HG03558 (cell line): ENCODE data around the gene CACNA1E.

Source experiments
- ATAC-seq: cut with Tn5 transposase; IDR thresholded peaks from one replicate; pipeline ENCODE4 v1.9.1; 2021; ENCODE audit warnings: moderate number of reproducible peaks; ENCODE audit not compliant: unreplicated experiment; ENCODE audit errors: extremely low read depth

The CACNA1E gene

DNA sequence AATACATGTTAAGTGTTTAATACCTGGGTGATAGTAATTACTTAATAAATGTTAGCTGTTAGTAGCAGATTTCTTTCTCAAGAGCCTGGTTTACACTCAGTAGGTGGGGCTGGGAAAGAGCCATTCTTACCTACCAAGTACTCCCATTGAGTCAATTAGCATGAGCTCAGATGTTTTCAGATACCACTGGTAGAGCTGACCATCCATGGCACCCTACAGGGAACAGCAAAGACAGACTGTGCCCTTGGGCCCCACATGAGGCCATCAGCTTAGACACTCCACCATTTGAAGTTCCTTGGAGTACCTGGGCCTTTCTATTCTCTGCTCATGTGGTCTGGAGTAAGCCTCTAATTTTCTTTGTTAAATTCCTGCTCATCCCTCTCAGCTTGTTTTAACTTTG is 179.3 kb downstream of the CACNA1E start:
- no peak for ATAC-seq

DNA sequence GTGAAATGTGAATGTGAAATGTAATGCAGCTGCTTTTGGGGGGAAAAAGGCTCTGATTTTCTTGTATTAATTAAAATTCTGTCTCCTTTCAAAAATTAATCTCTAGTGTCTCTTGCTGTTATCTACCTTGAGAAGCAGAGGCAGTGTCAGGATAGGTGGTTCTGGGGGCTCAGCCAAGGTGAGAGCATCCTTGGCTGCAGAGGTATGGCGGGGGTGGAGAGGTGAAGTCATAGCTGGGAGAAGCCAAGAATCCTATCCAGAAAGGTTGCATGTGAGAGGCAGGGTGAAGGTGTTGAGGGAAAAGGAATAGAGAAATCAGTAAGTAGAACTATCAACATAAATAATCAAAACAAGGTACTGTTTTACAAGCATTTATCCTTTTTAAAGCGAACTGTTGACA is 181.2 kb downstream of the CACNA1E start:
- ATAC-seq, result no peak

DNA sequence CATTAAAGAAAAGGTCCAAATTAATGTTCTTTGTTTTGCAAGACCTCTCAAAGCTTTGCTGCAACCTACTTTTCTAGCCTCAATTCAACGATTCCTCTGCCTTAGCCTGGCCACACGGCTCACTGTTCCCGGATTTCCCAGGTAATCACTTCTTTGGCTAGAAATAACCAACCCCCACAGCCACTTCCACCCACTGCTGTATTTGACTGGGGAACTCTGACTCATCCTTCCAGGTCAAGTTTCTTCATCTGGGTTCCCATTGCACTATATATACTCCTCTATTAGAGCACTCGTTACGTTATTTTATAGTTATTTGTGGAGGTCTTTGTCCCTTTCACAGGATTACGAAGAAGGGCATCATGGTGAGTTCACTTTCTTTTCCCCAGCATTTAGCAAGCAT is 185.9 kb downstream of the CACNA1E start:
- ATAC-seq, result no peak

DNA sequence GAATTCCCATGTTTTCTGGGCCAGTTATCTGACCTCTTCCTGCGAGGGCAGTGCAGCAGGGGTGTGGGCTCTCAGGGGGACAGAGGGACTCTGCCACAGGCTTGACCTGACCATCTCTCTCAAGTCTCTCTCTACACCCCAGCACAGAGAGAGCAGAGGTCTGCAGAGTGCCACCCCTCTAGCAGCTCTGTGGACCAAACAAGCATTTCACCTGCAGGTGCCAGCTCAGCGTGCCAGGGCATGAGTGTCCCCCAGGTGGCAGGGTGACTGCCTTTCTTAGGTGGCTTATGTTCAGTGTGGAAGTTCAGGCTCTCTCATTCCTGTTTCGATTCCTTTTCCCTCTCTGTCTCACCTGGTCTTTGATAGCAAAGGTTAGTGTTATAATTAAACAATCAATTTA is 191.3 kb downstream of the CACNA1E start:
- no peak for ATAC-seq

DNA sequence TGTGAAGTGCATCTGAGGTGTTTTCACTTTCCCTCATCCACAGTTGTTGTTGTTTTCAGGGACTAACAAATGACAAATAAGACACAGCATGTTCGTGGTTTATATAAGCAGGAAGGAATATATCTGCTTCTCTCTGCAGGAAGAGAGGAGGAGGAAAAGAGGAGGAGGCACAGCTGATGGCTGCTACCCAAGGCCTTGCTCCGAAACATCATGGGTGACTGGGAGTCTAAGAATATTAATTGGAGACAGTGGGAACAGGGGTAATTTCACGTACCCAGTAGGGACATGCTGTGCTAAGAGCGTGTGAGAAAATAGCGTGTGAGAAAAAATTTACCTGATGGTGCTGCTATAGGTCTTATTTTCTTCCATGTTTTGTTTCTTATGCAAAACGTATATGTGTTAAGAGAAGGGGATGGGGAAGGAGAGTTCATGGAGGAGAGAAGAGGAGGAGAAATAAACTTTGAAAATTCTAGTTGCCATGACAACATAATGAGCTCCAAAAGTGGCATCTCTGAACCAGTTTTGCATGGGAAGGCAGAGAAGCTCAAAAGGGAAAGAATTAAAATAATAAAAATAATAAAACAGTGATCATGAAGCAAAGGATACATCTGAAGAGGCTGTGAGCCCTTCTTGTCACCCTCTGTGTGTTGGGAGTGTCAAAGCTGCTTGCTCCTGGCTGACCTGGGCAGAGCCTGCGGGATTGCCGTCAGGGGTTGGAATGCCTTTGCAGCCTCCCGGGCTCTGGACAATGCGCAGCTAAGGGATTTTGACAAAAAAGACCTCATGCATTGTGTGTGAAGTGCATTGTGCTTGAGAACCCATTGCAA is 192.0 kb downstream of the CACNA1E start:
- ATAC-seq, result no peak

DNA sequence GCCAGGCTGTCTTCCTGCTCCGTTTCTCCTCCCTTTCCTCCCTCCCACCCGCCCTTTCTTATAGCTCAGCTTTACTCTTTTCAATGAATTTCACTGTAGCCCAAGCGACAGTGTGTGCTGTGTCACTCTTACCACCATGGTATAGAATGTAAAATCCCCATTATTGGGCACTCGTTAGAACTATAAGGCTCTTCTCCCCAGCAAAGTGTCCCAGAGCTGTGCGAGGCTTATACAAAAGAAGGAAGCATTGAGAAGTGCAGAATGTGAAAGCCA is 192.5 kb downstream of the CACNA1E start:
- no peak for ATAC-seq

GRCh38 chr1:181676269-181676668 is 193.0 kb downstream of the CACNA1E start:
- ATAC-seq, result no peak

GRCh38 chr1:181680332-181680731 is 197.0 kb downstream of the CACNA1E start:
- no peak for ATAC-seq

GRCh38 chr1:181680871-181681270 is 197.6 kb downstream of the CACNA1E start:
- no peak for ATAC-seq

- ATAC-seq, result no peak
Measured at GRCh38 chr1:181685211-181685610, 201.9 kb downstream of the CACNA1E start.

GRCh38 chr1:181701891-181702290 is 218.6 kb downstream of the CACNA1E start:
- ATAC-seq, result no peak

DNA sequence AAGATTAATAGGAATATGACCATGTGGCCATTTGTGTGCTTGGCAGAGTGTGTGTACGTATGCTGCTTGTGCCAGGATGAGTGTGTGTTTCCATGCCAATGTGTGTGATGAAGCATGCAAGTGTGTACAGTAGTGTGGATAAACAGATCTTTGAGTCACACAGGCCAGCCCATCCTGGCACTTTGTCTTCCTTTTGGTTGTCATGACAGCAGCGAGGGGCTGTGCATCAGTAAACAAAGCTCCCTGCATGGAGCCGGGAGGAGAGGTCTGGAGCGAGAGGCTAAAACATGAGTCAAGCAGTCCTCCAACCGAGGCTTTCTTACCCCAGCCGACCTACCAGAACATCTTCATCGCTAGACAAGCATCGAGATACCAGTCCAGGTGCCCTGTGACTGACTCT is 221.2 kb downstream of the CACNA1E start:
- no peak for ATAC-seq

- ATAC-seq, result no peak
Measured at GRCh38 chr1:181711820-181712219, 228.5 kb downstream of the CACNA1E start.

DNA sequence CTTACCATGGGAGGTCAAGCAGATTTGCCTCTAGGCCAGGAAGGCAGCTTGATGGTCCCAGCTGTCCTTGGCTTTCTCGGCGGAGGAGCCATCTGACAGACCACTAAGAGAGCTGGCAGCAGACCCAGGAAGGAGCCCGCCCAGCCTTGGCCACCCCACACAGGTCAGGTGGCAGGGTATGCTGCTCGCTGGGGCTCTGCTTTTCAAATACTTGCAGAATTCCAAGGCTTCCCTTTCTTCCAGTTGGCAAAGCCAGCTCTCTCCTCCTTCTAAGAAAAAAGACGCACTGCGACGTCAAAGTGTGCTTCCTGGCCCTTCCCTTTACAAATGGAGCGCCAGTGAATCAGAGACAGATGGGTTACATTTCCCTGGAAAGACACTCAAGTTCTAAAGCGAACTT is 229.4 kb downstream of the CACNA1E start:
- no peak for ATAC-seq

GRCh38 chr1:181714428-181714827 is 231.1 kb downstream of the CACNA1E start:
- ATAC-seq, result no peak

- ATAC-seq, result no peak
Measured at GRCh38 chr1:181718034-181718433, 234.7 kb downstream of the CACNA1E start.

DNA sequence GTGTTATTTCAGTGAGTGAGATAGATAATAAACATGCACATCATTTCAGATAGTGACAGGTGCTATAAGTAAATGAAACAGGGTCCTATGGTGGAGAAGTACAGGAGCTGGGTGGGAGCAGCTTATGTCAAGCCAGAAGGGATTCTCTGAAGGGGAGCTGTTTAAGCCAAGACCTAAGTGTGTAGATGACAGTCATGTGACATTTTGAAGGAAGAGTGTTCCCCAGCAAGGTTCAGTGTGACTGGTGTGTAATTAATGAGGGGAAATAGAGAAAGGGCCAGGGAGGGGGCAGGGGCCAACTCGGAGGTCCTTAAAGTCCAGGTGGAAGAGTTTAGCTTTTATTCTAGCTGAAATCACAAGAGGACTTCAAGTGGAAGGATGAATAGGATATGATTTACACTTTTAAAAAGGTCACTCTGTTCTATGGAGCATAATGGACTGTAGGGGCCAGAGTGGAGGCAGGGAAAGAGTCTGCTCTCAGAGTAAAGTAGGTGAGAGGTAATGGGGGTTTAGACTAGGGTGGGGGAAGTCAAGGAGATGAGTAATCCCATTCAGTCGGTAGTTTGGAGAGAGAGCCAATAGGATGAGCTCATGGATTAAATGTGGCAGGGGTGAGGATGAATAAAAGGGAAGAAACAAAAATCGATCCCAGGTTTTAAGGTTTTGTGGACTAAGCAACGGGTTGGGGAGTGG is 243.1 kb downstream of the CACNA1E start:
- no peak for ATAC-seq

DNA sequence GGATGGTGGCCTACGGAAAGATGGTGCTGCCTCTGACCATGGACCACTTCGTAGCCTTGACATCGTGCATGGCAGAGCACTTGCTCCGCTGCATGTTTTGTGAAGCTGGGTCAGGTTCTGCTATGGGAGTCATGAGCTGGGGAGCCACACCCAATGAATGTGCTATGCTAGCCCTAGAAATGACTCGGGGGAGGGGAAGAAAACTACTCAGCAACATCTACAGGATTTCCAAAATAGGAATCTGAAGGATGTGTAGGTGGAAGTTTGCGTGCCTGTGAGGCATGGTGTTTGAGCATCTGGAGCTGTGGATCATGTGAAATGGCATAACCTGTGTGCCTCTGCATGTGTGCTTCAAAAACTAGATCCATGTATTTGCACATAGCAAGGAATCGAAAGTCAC is 247.3 kb downstream of the CACNA1E start:
- ATAC-seq, result no peak

- no peak for ATAC-seq
Measured at GRCh38 chr1:181732218-181732990, 249.1 kb downstream of the CACNA1E start.

GRCh38 chr1:181733486-181733885 is 250.2 kb downstream of the CACNA1E start:
- no peak for ATAC-seq

DNA sequence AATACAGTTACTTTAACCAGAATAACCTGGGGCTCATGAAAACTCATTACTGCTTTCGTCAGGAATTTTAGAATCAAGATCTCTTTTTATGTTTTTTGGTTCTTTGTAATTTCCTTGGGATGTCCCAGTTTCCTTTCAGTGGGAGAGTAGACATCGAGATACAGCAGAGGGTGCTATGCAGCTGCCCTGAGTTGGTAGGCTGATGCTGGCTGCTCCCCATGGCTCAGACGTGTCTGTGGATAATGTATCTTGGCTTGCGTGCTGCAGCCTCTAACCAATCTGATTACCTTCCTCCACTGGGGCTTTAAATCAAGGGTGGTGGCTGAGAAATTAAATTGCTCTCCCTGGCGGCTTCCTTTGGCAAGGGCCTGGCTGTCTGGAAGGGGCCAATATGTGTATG is 253.7 kb downstream of the CACNA1E start:
- ATAC-seq, result no peak
